ENCODE data around the gene SH2D3A.
"Not testable (repeated sequence)": the region's sequence is repeated elsewhere in the genome, so short reads cannot be mapped to it uniquely, and the experiment has no call there.

Gene SH2D3A

GRCh38 chr19:6767357-6768235 is at the start of gene SH2D3A:
TSS of gene SH2D3A (minus strand) at chr19:6767435. CDS start at chr19:6763748, 3,687 bp downstream.
- DNase-seq: no peak

GRCh38 chr19:6813659-6814058 is 46.4 kb upstream of the SH2D3A start:
- DNase-seq: no peak

GRCh38 chr19:6812612-6813011 is 45.4 kb upstream of the SH2D3A start:
- no peak for DNase-seq

GRCh38 chr19:6811906-6812305 is 44.7 kb upstream of the SH2D3A start:
- DNase-seq: no peak

- DNase-seq: no peak
Measured at GRCh38 chr19:6811378-6811777, 44.1 kb upstream of the SH2D3A start.

- no peak for DNase-seq
Measured at GRCh38 chr19:6809262-6809661, 42.0 kb upstream of the SH2D3A start.

- DNase-seq: no peak
Measured at GRCh38 chr19:6808494-6808893, 41.3 kb upstream of the SH2D3A start.

GRCh38 chr19:6807291-6807690 is 40.1 kb upstream of the SH2D3A start:
- no peak for DNase-seq

- DNase-seq: no peak
Measured at GRCh38 chr19:6806488-6806887, 39.3 kb upstream of the SH2D3A start.

GRCh38 chr19:6803036-6803404 is 35.8 kb upstream of the SH2D3A start:
- no peak for DNase-seq

GRCh38 chr19:6802336-6803035 is 35.3 kb upstream of the SH2D3A start:
- no peak for DNase-seq

- no peak for DNase-seq
Measured at GRCh38 chr19:6801485-6802086, 34.4 kb upstream of the SH2D3A start.

GRCh38 chr19:6800991-6801484 is 33.8 kb upstream of the SH2D3A start:
- DNase-seq: no peak

GRCh38 chr19:6800160-6800790 is 33.0 kb upstream of the SH2D3A start:
- DNase-seq: not testable (repeated sequence)

- no peak for DNase-seq
Measured at GRCh38 chr19:6797646-6798045, 30.4 kb upstream of the SH2D3A start.

GRCh38 chr19:6796278-6796677 is 29.0 kb upstream of the SH2D3A start:
- DNase-seq: no peak

GRCh38 chr19:6794686-6795431 is 27.6 kb upstream of the SH2D3A start:
- DNase-seq: no peak

GRCh38 chr19:6793973-6794372 is 26.7 kb upstream of the SH2D3A start:
- DNase-seq: no peak

- DNase-seq: no peak
Measured at GRCh38 chr19:6793411-6793810, 26.2 kb upstream of the SH2D3A start.

GRCh38 chr19:6791237-6791636 is 24.0 kb upstream of the SH2D3A start:
- DNase-seq: no peak

GRCh38 chr19:6790194-6791128 is 23.2 kb upstream of the SH2D3A start:
- no peak for DNase-seq

Measured in NCI-H1694 treated with DMSO at 0.1 percent for 48 hours (cell line).